Measurements from ENCODE around the gene FAM53B.

GRCh38 chr10:124746992-124747391, 2.8 kb upstream of the FAM53B start:
- TF ChIP-seq CTCF (IDR thresholded peaks at IDR 0.05) = no peak
- TF ChIP-seq POLR2AphosphoS5 (IDR thresholded peaks at IDR 0.05) = no peak
- no peak for TF ChIP-seq POLR2A (IDR thresholded peaks at IDR 0.05)

All from breast epithelium (tissue), 3 donors.